ENCODE results near the gene GAGE12F.
"Not testable (repeated sequence)": the region's sequence is repeated elsewhere in the genome, so short reads cannot be mapped to it uniquely, and the experiment has no call there.

GAGE12F gene

GRCh38 chrX:49560542-49560941 lies at the start of gene GAGE12F:
TSS of gene GAGE12F (plus strand) at chrX:49560842. CDS start at chrX:49561997, 1,155 bp downstream.
- not testable (repeated sequence) for DNase-seq (ENCODE audit: low spot score)

GRCh38 chrX:49531877-49532276 lies 28.8 kb upstream of the GAGE12F start, which contains the start of gene GAGE12C:
TSS of gene GAGE12C (plus strand) at chrX:49532177. CDS start at chrX:49533332, 1,155 bp downstream.
- not testable (repeated sequence) for DNase-seq (ENCODE audit: low spot score)

GRCh38 chrX:49541433-49541832 lies 19.2 kb upstream of the GAGE12F start, which contains the start of gene GAGE12D:
TSS of gene GAGE12D (plus strand) at chrX:49541733. CDS start at chrX:49542888, 1,155 bp downstream.
- DNase-seq (ENCODE audit: low spot score): not testable (repeated sequence)

- DNase-seq (ENCODE audit: low spot score): not testable (repeated sequence)
These were observed 9.7 kb upstream of the GAGE12F start, which contains the start of gene GAGE12E for GRCh38 chrX:49550989-49551388. TSS of gene GAGE12E (plus strand) at chrX:49551289. CDS start at chrX:49552444, 1,155 bp downstream.

GRCh38 chrX:49568728-49569127 lies 8.1 kb downstream of the GAGE12F start:
- DNase-seq (ENCODE audit: low spot score): not testable (repeated sequence)

- not testable (repeated sequence) for DNase-seq (ENCODE audit: low spot score)
These were observed 8.5 kb downstream of the GAGE12F start for GRCh38 chrX:49569152-49569551.

GRCh38 chrX:49570100-49570499 lies 9.5 kb downstream of the GAGE12F start, which contains the start of gene GAGE12G:
TSS of gene GAGE12G (plus strand) at chrX:49570400. CDS start at chrX:49571555, 1,155 bp downstream.
- not testable (repeated sequence) for DNase-seq (ENCODE audit: low spot score)

- not testable (repeated sequence) for DNase-seq (ENCODE audit: low spot score)
These were observed 19.0 kb downstream of the GAGE12F start, which contains the start of gene GAGE12H for GRCh38 chrX:49579649-49580048. TSS of gene GAGE12H (plus strand) at chrX:49579949. CDS start at chrX:49581104, 1,155 bp downstream.

- DNase-seq (ENCODE audit: low spot score): not testable (repeated sequence)
These were observed 28.6 kb downstream of the GAGE12F start, which contains the start of gene GAGE2A for GRCh38 chrX:49589196-49589595. TSS of gene GAGE2A (plus strand) at chrX:49589496. CDS start at chrX:49590651, 1,155 bp downstream.

GRCh38 chrX:49589769-49590478 lies 29.3 kb downstream of the GAGE12F start:
- not testable (repeated sequence) for DNase-seq (ENCODE audit: low spot score)

- DNase-seq (ENCODE audit: low spot score): not testable (repeated sequence)
These were observed 29.8 kb downstream of the GAGE12F start for GRCh38 chrX:49590488-49590887.

GRCh38 chrX:49598720-49599119 lies 38.1 kb downstream of the GAGE12F start, which contains the start of gene GAGE1:
TSS of gene GAGE1 (plus strand) at chrX:49599020. CDS start at chrX:49600175, 1,155 bp downstream.
- not testable (repeated sequence) for DNase-seq (ENCODE audit: low spot score)

GRCh38 chrX:49610718-49611310 lies 50.2 kb downstream of the GAGE12F start:
- DNase-seq (ENCODE audit: low spot score): no peak

Measured in AG08396 (cell line).